Endothelial cell of umbilical vein (primary cell): Measurements from ENCODE around the gene MITF. TPM values are rescaled to one million over a fixed set of nuclear protein-coding genes. Genes with fewer than 3 reads are reported as not detected.

Experiments used
- BruUV-seq: library from RNA; stranded (reverse); fragments of 400-500 nt; replicated peaks from 2 replicates; lab custom pipeline; 2021; lab: Mats Ljungman, UMichigan
- CTCF ChIA-PET: fragments of 300-600, 350-600 bp; sonication (Branson Sonifier 250); formaldehyde crosslinking; loops from one replicate; lab custom pipeline; 2021; ENCODE audit warnings: antibody characterized with exemption, inconsistent platforms; lab: Charles Lee
- POLR2A ChIA-PET: fragments of 300-600, 350-600 bp; sonication (Branson Sonifier 250); formaldehyde crosslinking; loops from one replicate; lab custom pipeline; 2021; ENCODE audit warnings: antibody characterized with exemption, inconsistent platforms; lab: Charles Lee
- DNase-seq: peaks from one replicate; pipeline ENCODE4 v3.0.0-alpha.2; 2011; ENCODE audit warnings: low read depth, low spot score
- FAIRE-seq: peaks from 2 replicates; lab custom pipeline; 2011; peaks lifted over from hg19 to GRCh38; lab: Jason Lieb, UNC
- H2AFZ ChIP-seq: 2 replicates; pipeline ENCODE4 v1.6.0; 2012; ENCODE audit warnings: low read depth, low read length, control low read depth, inconsistent platforms
- H3K27ac ChIP-seq: 2 replicates; pipeline ENCODE4 v1.5.1; 2011; ENCODE audit warnings: low read depth, mild to moderate bottlenecking, control low read depth, low read length, moderate library complexity; ENCODE audit not compliant: insufficient read depth
- H3K27me3 ChIP-seq, 2 experiments: 2 replicates each; pipeline versions ENCODE4 v1.6.0 to v1.6.1; 2011; ENCODE audit warnings: low read length in 2 of 2, mixed read lengths in 1 of 2; ENCODE audit not compliant: control insufficient read depth in 2 of 2, insufficient read depth in 2 of 2
- H3K36me3 ChIP-seq, 2 experiments: 2 replicates in 1 of 2; 3 replicates in 1 of 2; pipeline ENCODE4 v1.5.1; 2011; ENCODE audit warnings: low read length in 2 of 2, mild to moderate bottlenecking in 1 of 2, moderate library complexity in 1 of 2; ENCODE audit not compliant: control insufficient read depth in 2 of 2, insufficient read depth in 2 of 2; ENCODE audit errors: extremely low read depth in 1 of 2
- H3K4me1 ChIP-seq: 3 replicates; pipeline ENCODE4 v1.5.1; 2011; ENCODE audit warnings: mild to moderate bottlenecking, low read length; ENCODE audit not compliant: control insufficient read depth, insufficient read depth; ENCODE audit errors: extremely low read depth
- H3K4me2 ChIP-seq: 2 replicates; pipeline ENCODE4 v1.6.1; 2011; ENCODE audit warnings: low read length, control low read depth, mixed read lengths; ENCODE audit not compliant: insufficient read depth
- H3K4me3 ChIP-seq, 3 experiments: fragments of 200-600 bp in 1 of 3; sonication (generic), shearing (Covaris generic) in 1 of 3; replicated peaks in 1 of 3; 2 replicates each; pipeline ENCODE4 v1.5.1; 2011 to 2016; ENCODE audit warnings: control low read depth in 3 of 3, low read length in 3 of 3, mild to moderate bottlenecking in 2 of 3, inconsistent platforms in 1 of 3, low read depth in 1 of 3, moderate library complexity in 1 of 3; ENCODE audit not compliant: insufficient read depth in 1 of 3
- H3K79me2 ChIP-seq: 2 replicates; pipeline ENCODE4 v1.6.0; 2012; ENCODE audit warnings: low read length, inconsistent platforms; ENCODE audit not compliant: control insufficient read depth, insufficient read depth
- H3K9ac ChIP-seq: replicated peaks from 2 replicates; pipeline ENCODE3; 2011; ENCODE audit warnings: low read length, control low read depth; ENCODE audit not compliant: insufficient read depth; ENCODE audit errors: extremely low read depth
- H3K9me1 ChIP-seq: replicated peaks from 3 replicates; pipeline ENCODE4 v1.6.0; 2011; ENCODE audit warnings: mild to moderate bottlenecking, low read length; ENCODE audit not compliant: control insufficient read depth, insufficient read depth; ENCODE audit errors: extremely low read depth
- H3K9me3 ChIP-seq: replicated peaks from 2 replicates; pipeline ENCODE4 v1.5.1; 2012; ENCODE audit warnings: low read length, inconsistent platforms; ENCODE audit not compliant: control insufficient read depth, insufficient read depth
- H4K20me1 ChIP-seq: replicated peaks from 2 replicates; pipeline ENCODE3; 2011; ENCODE audit warnings: mild to moderate bottlenecking, low read length; ENCODE audit not compliant: control insufficient read depth, insufficient read depth; ENCODE audit errors: extremely low read depth
- EZH2 ChIP-seq: IDR thresholded peaks from 2 replicates; pipeline ENCODE4 v1.6.1; 2012; ENCODE audit warnings: borderline replicate concordance, low read depth, mild to moderate bottlenecking, moderate library complexity, low read length, inconsistent platforms; ENCODE audit not compliant: severe bottlenecking
- FOS ChIP-seq: IDR thresholded peaks from 2 replicates; pipeline ENCODE4 v1.6.1; 2011; ENCODE audit warnings: mild to moderate bottlenecking, low read length, moderate library complexity, borderline replicate concordance; ENCODE audit not compliant: insufficient read depth
- GATA2 ChIP-seq: IDR thresholded peaks from 2 replicates; pipeline ENCODE4 v1.7.0; 2011; ENCODE audit warnings: low read depth, mild to moderate bottlenecking, moderate library complexity, mixed read lengths, low read length; ENCODE audit not compliant: insufficient read length, insufficient read depth
- JUN ChIP-seq: IDR thresholded peaks from 2 replicates; pipeline ENCODE4 v1.6.1; 2011; ENCODE audit warnings: borderline replicate concordance, low read depth; ENCODE audit not compliant: insufficient read length, insufficient read depth
- MYC ChIP-seq: IDR thresholded peaks from one replicate; pipeline ENCODE4 v1.6.1; 2011; ENCODE audit warnings: mild to moderate bottlenecking, low read depth, low read length
- POLR2A ChIP-seq: IDR thresholded peaks from 2 replicates; pipeline ENCODE4 v1.6.1; 2012; ENCODE audit warnings: low read depth, mild to moderate bottlenecking, control low read depth, low read length
- POLR2AphosphoS5 ChIP-seq: IDR thresholded peaks from 2 replicates; pipeline ENCODE4 v1.6.1; 2012; ENCODE audit warnings: low read depth, mild to moderate bottlenecking, control low read depth, low read length, moderate library complexity; ENCODE audit not compliant: insufficient read depth
- dilution Hi-C: fragments of 300-500 bp; cut with MboI; formaldehyde crosslinking; loops from one replicate; pipeline ENCODE4 v1.15.0; 2019; ENCODE audit warnings: low sequenced_read_pairs; ENCODE audit not compliant: extremely low pct_ligation_motif_present
- intact Hi-C: fragments of 100-400 bp; cut with micrococcal nuclease; formaldehyde crosslinking; loops from one replicate; pipeline ENCODE4 v1.10.0; 2022
- polyA plus RNA-seq, 4 experiments: library from polyadenylated mRNA; depleted of rRNA in 3 of 4; stranded (reverse) in 3 of 4; unstranded in 1 of 4; fragments of >200 nt; gene quantifications; 2 replicates each; pipeline versions ENCODE4 v1.2.1 to v1.2.3, GENCODE V29; 2011 to 2012; ENCODE audit warnings: missing spikeins in 1 of 4
- total RNA-seq: library from RNA; stranded (reverse); gene quantifications from 2 replicates; pipeline ENCODE4 v1.2.3, GENCODE V29; 2021
- TF ChIP-seq, protein P1 (sequence below), 2 donors: IDR thresholded peaks; 1 replicate in 1 of 2; 2 replicates in 1 of 2; pipeline ENCODE4 v1.5.1; 2011; ENCODE audit warnings: low read length in 2 of 2, mild to moderate bottlenecking in 2 of 2, moderate library complexity in 2 of 2, control low read depth in 1 of 2, inconsistent platforms in 1 of 2, low read depth in 1 of 2; ENCODE audit not compliant: insufficient read depth in 1 of 2; ENCODE audit errors: extremely low read depth in 1 of 2
- TF ChIP-seq, protein P2 (sequence below): IDR thresholded peaks from 2 replicates; pipeline ENCODE4 v1.6.1; 2011; ENCODE audit not compliant: insufficient read depth, insufficient read length

The MITF gene
- total and polyA plus RNA-seq, 2 donors (not counting 3 experiments of a cell fraction or from before 2014, with no cell fraction given): 1.6 to 2.5 TPM

DNA sequence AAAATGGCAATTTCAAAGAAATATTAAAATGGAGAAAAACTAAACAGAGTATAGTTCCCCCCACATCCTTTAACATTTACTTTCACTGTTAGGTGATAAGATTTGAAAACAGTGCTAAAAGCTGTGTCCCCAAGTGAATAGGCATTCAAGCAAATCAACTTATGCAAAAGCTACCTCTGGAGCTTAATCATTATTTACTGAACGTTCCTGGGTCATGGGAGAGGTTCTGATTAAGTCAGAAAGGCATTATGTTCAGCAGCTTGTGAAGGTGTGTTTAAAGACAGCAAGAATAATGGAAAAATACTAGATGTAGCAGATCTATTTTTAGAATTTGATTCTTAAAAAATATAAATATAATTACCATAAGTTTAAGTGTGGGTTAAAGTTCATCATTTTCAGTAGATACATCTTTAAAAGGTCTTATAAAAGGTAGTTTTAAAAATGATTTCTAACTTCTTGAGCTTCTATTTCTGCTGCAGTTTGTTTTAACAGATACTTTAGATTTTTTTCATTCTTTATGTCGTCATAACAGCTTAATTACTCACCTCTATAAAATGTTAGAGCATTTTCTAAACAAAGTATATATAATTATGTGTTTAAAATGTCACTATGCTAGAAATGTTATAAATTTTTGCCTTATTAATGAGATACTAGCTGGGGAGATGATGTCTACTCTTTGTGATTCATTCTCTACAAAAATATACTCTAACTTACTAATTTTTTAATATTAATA, 127.9 kb downstream of the MITF start:
- ChIA-PET POLR2A (no interaction called here), CTCF (interaction anchor here (1.1 to 2.7 kb wide), 5 partner anchors 10 to 176 kb away, joined by 3 to 15 read pairs (median 4); no protein-coding TSS in a partner anchor)
- intact Hi-C loops: no loop called here
- H2AFZ ChIP-seq: no peak overlapping the region
- H3K79me2 ChIP-seq: no peaks in the 10 kb centered on the region
- no peaks in the 10 kb centered on the region for H3K9me1 ChIP-seq
- TF ChIP-seq POLR2AphosphoS5: no peak
- TF ChIP-seq JUN: no peak
- no peak for TF ChIP-seq POLR2A
- TF ChIP-seq EZH2: no peak
- TF ChIP-seq, protein P1, sequence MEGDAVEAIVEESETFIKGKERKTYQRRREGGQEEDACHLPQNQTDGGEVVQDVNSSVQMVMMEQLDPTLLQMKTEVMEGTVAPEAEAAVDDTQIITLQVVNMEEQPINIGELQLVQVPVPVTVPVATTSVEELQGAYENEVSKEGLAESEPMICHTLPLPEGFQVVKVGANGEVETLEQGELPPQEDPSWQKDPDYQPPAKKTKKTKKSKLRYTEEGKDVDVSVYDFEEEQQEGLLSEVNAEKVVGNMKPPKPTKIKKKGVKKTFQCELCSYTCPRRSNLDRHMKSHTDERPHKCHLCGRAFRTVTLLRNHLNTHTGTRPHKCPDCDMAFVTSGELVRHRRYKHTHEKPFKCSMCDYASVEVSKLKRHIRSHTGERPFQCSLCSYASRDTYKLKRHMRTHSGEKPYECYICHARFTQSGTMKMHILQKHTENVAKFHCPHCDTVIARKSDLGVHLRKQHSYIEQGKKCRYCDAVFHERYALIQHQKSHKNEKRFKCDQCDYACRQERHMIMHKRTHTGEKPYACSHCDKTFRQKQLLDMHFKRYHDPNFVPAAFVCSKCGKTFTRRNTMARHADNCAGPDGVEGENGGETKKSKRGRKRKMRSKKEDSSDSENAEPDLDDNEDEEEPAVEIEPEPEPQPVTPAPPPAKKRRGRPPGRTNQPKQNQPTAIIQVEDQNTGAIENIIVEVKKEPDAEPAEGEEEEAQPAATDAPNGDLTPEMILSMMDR (IDR thresholded peaks at IDR 0.05; ENCODE audit: extremely low read depth in 1 of 2, insufficient read depth in 1 of 2, low read depth in 1 of 2, low read length in 2 of 2): no peak
- TF ChIP-seq, protein P2, sequence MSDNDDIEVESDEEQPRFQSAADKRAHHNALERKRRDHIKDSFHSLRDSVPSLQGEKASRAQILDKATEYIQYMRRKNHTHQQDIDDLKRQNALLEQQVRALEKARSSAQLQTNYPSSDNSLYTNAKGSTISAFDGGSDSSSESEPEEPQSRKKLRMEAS: no peak
- TF ChIP-seq FOS: no peak
- TF ChIP-seq MYC: no peak
- no peak for TF ChIP-seq GATA2
- no peak overlapping the region for H3K4me3 ChIP-seq
- no peaks in the 10 kb centered on the region for H3K36me3 ChIP-seq
- FAIRE-seq (no peak), DNase-seq (no peak)
- H3K9me3 ChIP-seq: no peaks in the 10 kb centered on the region
- no peak overlapping the region for H3K27ac ChIP-seq
- no peaks in the 10 kb centered on the region for H3K4me1 ChIP-seq
- H3K9ac ChIP-seq: no peak overlapping the region
- H4K20me1 ChIP-seq: no peaks in the 10 kb centered on the region
- H3K4me2 ChIP-seq: no peak overlapping the region
- no TSS peak for BruUV-seq
- dilution Hi-C loops: no loop called here
- no peaks in the 10 kb centered on the region for H3K27me3 ChIP-seq
